H1 (cell line): ENCODE data around the gene CBX2. TPM values are rescaled to one million over a fixed set of nuclear protein-coding genes. Genes with fewer than 3 reads are reported as not detected.

Experiments used
- CTCF ChIA-PET: fragments of 300-600 bp; sonication (Branson Sonifier 250); formaldehyde crosslinking; loops from one replicate; lab custom pipeline; 2021; ENCODE audit not compliant: partially characterized antibody; lab: Charles Lee
- POLR2A ChIA-PET: fragments of 300-600 bp; sonication (Branson Sonifier 250); formaldehyde crosslinking; loops from one replicate; lab custom pipeline; 2021; ENCODE audit warnings: inconsistent platforms; ENCODE audit not compliant: partially characterized antibody; lab: Charles Lee
- DNase-seq, 2 experiments: peaks; one replicate each; pipeline versions ENCODE4 v3.0.0 to v3.0.0-alpha.2; 2010 to 2022; ENCODE audit warnings: low spot score in 2 of 2, low read depth in 1 of 2, mixed read lengths in 1 of 2
- FAIRE-seq: peaks from 2 replicates; lab custom pipeline; 2011; peaks lifted over from hg19 to GRCh38; lab: Jason Lieb, UNC
- H2AFZ ChIP-seq: 2 replicates; pipeline ENCODE4 v1.8.1; 2012; ENCODE audit warnings: low read length, inconsistent platforms
- H2AK5ac ChIP-seq: 2 replicates; pipeline ENCODE4 v1.6.1; 2013; ENCODE audit warnings: low read depth, low read length
- H2BK120ac ChIP-seq: replicated peaks from 2 replicates; pipeline ENCODE3; 2013; ENCODE audit warnings: low read depth, low read length, inconsistent platforms
- H2BK12ac ChIP-seq: 2 replicates; pipeline ENCODE4 v1.6.1; 2013; ENCODE audit warnings: low read depth, low read length
- H2BK15ac ChIP-seq: 2 replicates; pipeline ENCODE4 v1.6.1; 2013; ENCODE audit warnings: low read length
- H2BK20ac ChIP-seq: 2 replicates; pipeline ENCODE4 v1.6.1; 2013; ENCODE audit warnings: low read length
- H2BK5ac ChIP-seq: 2 replicates; pipeline ENCODE4 v1.6.1; 2013; ENCODE audit warnings: low read depth, low read length
- H3K14ac ChIP-seq: 2 replicates; pipeline ENCODE4 v1.6.1; 2013; ENCODE audit warnings: inconsistent platforms; ENCODE audit not compliant: insufficient read length
- H3K18ac ChIP-seq: 2 replicates; pipeline ENCODE4 v1.6.1; 2013; ENCODE audit warnings: low read length; ENCODE audit errors: extremely low read depth
- H3K23ac ChIP-seq: 2 replicates; pipeline ENCODE4 v1.6.1; 2013; ENCODE audit warnings: inconsistent platforms; ENCODE audit not compliant: insufficient read length
- H3K23me2 ChIP-seq: 2 replicates; pipeline ENCODE4 v1.6.1; 2013; ENCODE audit warnings: low read depth, low read length
- H3K27ac ChIP-seq: 2 replicates; pipeline ENCODE4 v1.6.1; 2011; ENCODE audit warnings: low read depth, low read length, inconsistent platforms
- H3K27me3 ChIP-seq, 4 experiments: replicated peaks in 1 of 4; 1 replicate in 1 of 4; 2 replicates in 3 of 4; pipeline versions ENCODE4 v1.6.1 to v1.8.1; 2011 to 2013; ENCODE audit warnings: low read length in 3 of 4, mild to moderate bottlenecking in 3 of 4, inconsistent platforms in 2 of 4, mixed read lengths in 2 of 4, moderate library complexity in 1 of 4; ENCODE audit not compliant: control insufficient read depth in 3 of 4, insufficient read depth in 3 of 4; ENCODE audit errors: extremely low read depth in 1 of 4
- H3K36me3 ChIP-seq, 4 experiments: 2 replicates each; pipeline versions ENCODE4 v1.6.1 to v1.8.1; 2011 to 2013; ENCODE audit warnings: mild to moderate bottlenecking in 4 of 4, low read length in 3 of 4, moderate library complexity in 2 of 4, control low read depth in 1 of 4, inconsistent platforms in 1 of 4; ENCODE audit not compliant: insufficient read depth in 4 of 4, control insufficient read depth in 2 of 4
- H3K4ac ChIP-seq: replicated peaks from 2 replicates; pipeline ENCODE3; 2013; ENCODE audit warnings: low read length, low read depth, mixed read lengths, inconsistent platforms; ENCODE audit not compliant: insufficient read length
- H3K4me1 ChIP-seq, 4 experiments: replicated peaks in 1 of 4; 1 replicate in 1 of 4; 2 replicates in 3 of 4; pipeline versions ENCODE4 v1.6.1 to v1.8.1; 2011 to 2013; ENCODE audit warnings: low read length in 3 of 4, inconsistent platforms in 2 of 4, mixed read lengths in 1 of 4; ENCODE audit not compliant: insufficient read depth in 4 of 4, control insufficient read depth in 3 of 4
- H3K4me2 ChIP-seq, 2 experiments: 2 replicates each; pipeline versions ENCODE4 v1.6.1 to v1.8.1; 2011 to 2013; ENCODE audit warnings: low read depth in 2 of 2, low read length in 2 of 2, control low read depth in 1 of 2, inconsistent platforms in 1 of 2, mild to moderate bottlenecking in 1 of 2; ENCODE audit not compliant: insufficient read depth in 1 of 2
- H3K4me3 ChIP-seq, 4 experiments: fragments of 200-600, 300-600 bp in 1 of 4; sonication (generic), shearing (Covaris generic), sonication (Bioruptor Twin) in 1 of 4; 2 replicates each; pipeline versions ENCODE4 v1.5.1 to v1.8.1; 2011 to 2016; ENCODE audit warnings: low read length in 4 of 4, low read depth in 3 of 4, control low read depth in 2 of 4, inconsistent platforms in 2 of 4, mild to moderate bottlenecking in 2 of 4, mixed read lengths in 1 of 4, moderate library complexity in 1 of 4; ENCODE audit not compliant: insufficient read depth in 2 of 4; ENCODE audit errors: extremely low read depth in 1 of 4
- H3K56ac ChIP-seq: replicated peaks from 2 replicates; pipeline ENCODE3; 2013; ENCODE audit warnings: low read depth, mild to moderate bottlenecking, mixed read lengths, low read length, inconsistent platforms; ENCODE audit not compliant: insufficient read length
- H3K79me1 ChIP-seq: 2 replicates; pipeline ENCODE4 v1.6.1; 2013; ENCODE audit warnings: low read depth, low read length, control low read depth
- H3K79me2 ChIP-seq, 2 experiments: 2 replicates each; pipeline versions ENCODE4 v1.6.1 to v1.8.1; 2012 to 2013; ENCODE audit warnings: low read length in 2 of 2, mild to moderate bottlenecking in 2 of 2, inconsistent platforms in 1 of 2; ENCODE audit not compliant: insufficient read depth in 2 of 2, control insufficient read depth in 1 of 2
- H3K9ac ChIP-seq, 4 experiments: replicated peaks in 1 of 4; 1 replicate in 1 of 4; 2 replicates in 3 of 4; pipeline versions ENCODE4 v1.6.1 to v1.8.1; 2011 to 2013; ENCODE audit warnings: low read depth in 3 of 4, low read length in 3 of 4, control low read depth in 2 of 4, mild to moderate bottlenecking in 2 of 4, moderate library complexity in 2 of 4, inconsistent platforms in 1 of 4; ENCODE audit errors: extremely low read depth in 1 of 4
- H3K9me3 ChIP-seq, 2 experiments: 2 replicates each; pipeline versions ENCODE4 v1.6.1 to v1.8.1; 2012 to 2013; ENCODE audit warnings: mild to moderate bottlenecking in 2 of 2, moderate library complexity in 2 of 2, control low read depth in 1 of 2, inconsistent platforms in 1 of 2, low read depth in 1 of 2, low read length in 1 of 2, mixed read lengths in 1 of 2; ENCODE audit not compliant: insufficient read depth in 2 of 2
- H4K20me1 ChIP-seq, 2 experiments: replicated peaks in 1 of 2; 2 replicates each; pipeline versions ENCODE3 to v1.8.1; 2011 to 2013; ENCODE audit warnings: inconsistent platforms in 2 of 2, low read length in 2 of 2, mild to moderate bottlenecking in 1 of 2; ENCODE audit not compliant: insufficient read depth in 2 of 2, control insufficient read depth in 1 of 2
- H4K5ac ChIP-seq: 2 replicates; pipeline ENCODE4 v1.6.1; 2013; ENCODE audit warnings: low read length, low read depth, mixed read lengths, inconsistent platforms; ENCODE audit not compliant: insufficient read length
- H4K8ac ChIP-seq: 2 replicates; pipeline ENCODE4 v1.8.0; 2013; ENCODE audit warnings: mild to moderate bottlenecking, moderate library complexity, low read length, inconsistent platforms; ENCODE audit not compliant: insufficient read depth; ENCODE audit errors: extremely low read depth
- H4K91ac ChIP-seq: replicated peaks from 2 replicates; pipeline ENCODE3; 2013; ENCODE audit warnings: low read length, mixed read lengths, inconsistent platforms; ENCODE audit not compliant: insufficient read length
- BRCA1 ChIP-seq: IDR thresholded peaks from 2 replicates; pipeline ENCODE4 v1.6.1; 2012; ENCODE audit warnings: low read depth, low read length, improper control_type of control experiment
- CBX5 ChIP-seq: fragments of 300-800, 300-1000 bp; sonication (generic); IDR thresholded peaks from 2 replicates; pipeline ENCODE4 v1.7.1; 2016; ENCODE audit warnings: antibody characterized with exemption, low read length, low read depth
- E2F6 ChIP-seq: IDR thresholded peaks from 2 replicates; pipeline ENCODE4 v1.6.1; 2012; ENCODE audit warnings: inconsistent platforms
- GTF2F1 ChIP-seq: IDR thresholded peaks from 2 replicates; pipeline ENCODE4 v1.6.1; 2012; ENCODE audit warnings: low read depth, low read length, improper control_type of control experiment, borderline replicate concordance
- HDAC6 ChIP-seq: IDR thresholded peaks from one replicate; pipeline ENCODE4 v1.7.1; 2012; ENCODE audit warnings: low read depth, mild to moderate bottlenecking, inconsistent platforms, low read length, moderate library complexity
- JUN ChIP-seq: IDR thresholded peaks from 2 replicates; pipeline ENCODE4 v1.6.1; 2011; ENCODE audit warnings: low read depth, mild to moderate bottlenecking, improper control_type of control experiment, low read length
- NRF1 ChIP-seq: IDR thresholded peaks from 2 replicates; pipeline ENCODE4 v1.6.1; 2011; ENCODE audit warnings: mild to moderate bottlenecking, low read depth, low read length, improper control_type of control experiment
- PHF8 ChIP-seq: fragments of 200-600 bp; sonication (generic); conservative IDR thresholded peaks from 2 replicates; pipeline ENCODE4 v1.7.1; 2012; ENCODE audit warnings: low read depth, mild to moderate bottlenecking, inconsistent platforms, low read length, moderate library complexity
- POLR2A ChIP-seq, 2 experiments: IDR thresholded peaks; 1 replicate in 1 of 2; 2 replicates in 1 of 2; pipeline ENCODE4 v1.6.1; 2011; ENCODE audit warnings: low read depth in 2 of 2, low read length in 2 of 2, mild to moderate bottlenecking in 2 of 2; ENCODE audit errors: control extremely low read depth in 1 of 2
- SAP30 ChIP-seq: fragments of 300-600 bp; sonication (generic); IDR thresholded peaks from 2 replicates; pipeline ENCODE4 v1.7.1; 2012; ENCODE audit warnings: low read length, moderate library complexity, mild to moderate bottlenecking, inconsistent platforms; ENCODE audit not compliant: insufficient read depth, insufficient replicate concordance
- USF2 ChIP-seq: IDR thresholded peaks from 2 replicates; pipeline ENCODE4 v1.6.1; 2011; ENCODE audit warnings: low read length, improper control_type of control experiment
- ZNF274 ChIP-seq: IDR thresholded peaks from 2 replicates; pipeline ENCODE4 v1.7.0; 2012; ENCODE audit warnings: low read length, borderline replicate concordance; ENCODE audit errors: extremely low read depth
- WGBS, 2 experiments: shearing (Covaris generic) in 1 of 2; methylation state at CpG; one replicate each; pipeline versions ENCODE4 v1.1.6 to v1.1.7; 2013 to 2015; ENCODE audit warnings: low lambda C conversion rate in 2 of 2, mixed read lengths in 2 of 2, inconsistent platforms in 1 of 2, low coverage in 1 of 2, missing lambda C conversion rate in 1 of 2; ENCODE audit not compliant: insufficient replicate concordance in 2 of 2, insufficient coverage in 1 of 2, insufficient read length in 1 of 2; ENCODE audit errors: extremely low coverage in 1 of 2, missing lambda C conversion rate in 1 of 2; 5-methylcytosine and 5-hydroxymethylcytosine counted together
- polyA plus RNA-seq, 7 experiments: library from polyadenylated mRNA; depleted of rRNA in 3 of 7; stranded (reverse) in 5 of 7; unstranded in 2 of 7; fragments of >200 nt in 5 of 7; fragments of 200-250 nt in 2 of 7; gene quantifications; 1 replicate in 5 of 7; 2 replicates in 1 of 7; 4 replicates in 1 of 7; pipeline versions ENCODE4 v1.2.1 to v1.2.3, GENCODE V29; 2011 to 2013; ENCODE audit warnings: missing spikeins in 2 of 7, mixed read lengths in 2 of 7
- total RNA-seq: library from RNA; stranded (reverse); fragmentation: NEBNext Ultra II Directional; extraction: Animal tissue kit (Norgen Biotek cat#: 25700); gene quantifications from 2 replicates; pipeline ENCODE4 v1.2.1, GENCODE V29; 2021

CBX2 gene
- total and polyA plus RNA-seq, 2 of the 8 experiments (the other 6 are each of a cell fraction or from before 2014, with no cell fraction given), result 64.3 to 83.9 TPM

GRCh38 chr17:79752175-79752574, 25.8 kb upstream of the CBX2 start:
- Histone ChIP-seq H2BK20ac (no peak overlapping the region), H3K79me2 (no peaks in the 10 kb centered on the region), H2BK5ac (no peak overlapping the region), H4K8ac (no peak overlapping the region), H3K27ac (no peak overlapping the region), H3K4ac (no peak overlapping the region), H3K18ac (no peak overlapping the region), H4K5ac (no peak overlapping the region), H2AFZ (no peak overlapping the region), H4K20me1 (peaks cover 0 to 4% of the 10 kb centered on the region in 2 experiments), H2BK120ac (no peak overlapping the region), H2AK5ac (no peak overlapping the region), H3K23me2 (peaks cover 11% of the 10 kb centered on the region; the same call in 1 of the 2 replicates), H4K91ac (no peak overlapping the region), H3K14ac (no peak overlapping the region), H3K4me3 (no peak overlapping the region), H3K56ac (no peak overlapping the region), H3K36me3 (0 out of 8 replicates have a peak, but pooled peaks cover 0 to 2% (median 0%) of the 10 kb centered on the region in 4 experiments), H3K4me1 (peaks cover 0 to 14% (median 7%) of the 10 kb centered on the region in 4 experiments; a peak in 6 of 7 replicates), H3K79me1 (no peaks in the 10 kb centered on the region), H3K9me3 (no peaks in the 10 kb centered on the region), H3K27me3 (peaks cover 19 to 29% (median 26%) of the 10 kb centered on the region in 4 experiments), H2BK12ac (no peak overlapping the region), H2BK15ac (no peak overlapping the region), H3K4me2 (no peak overlapping the region), H3K23ac (no peak overlapping the region), H3K9ac (no peak overlapping the region)
- WGBS, 2 experiments, result 92% methylated on average over 10 of the region's 13 CpGs; no CpG with 5 or more reads in 1 of the 2 experiments
- FAIRE-seq (no peak), DNase-seq (no peak)
- ChIA-PET POLR2A (interaction anchor here (0.9 to 2.7 kb wide), 3 partner anchors 25 to 34 kb away, joined by 3 to 7 read pairs (median 5); no protein-coding TSS in a partner anchor), CTCF (interaction anchor here (0.6 to 5.5 kb wide), 11 partner anchors 9 to 331 kb away, joined by 3 to 29 read pairs (median 4); no protein-coding TSS in a partner anchor)
- TF ChIP-seq SAP30, result no peak
- TF ChIP-seq JUN, result no peak
- TF ChIP-seq HDAC6, result no peak
- TF ChIP-seq USF2, result no peak
- TF ChIP-seq NRF1, result no peak
- no peak for TF ChIP-seq BRCA1
- TF ChIP-seq GTF2F1, result no peak
- TF ChIP-seq PHF8, result no peak
- TF ChIP-seq POLR2A (IDR thresholded peaks at IDR 0.05; ENCODE audit: control extremely low read depth in 1 of 2, low read depth in 2 of 2, low read length in 2 of 2), result no peak
- TF ChIP-seq CBX5, result no peak
- no peak for TF ChIP-seq E2F6
- no peak for TF ChIP-seq ZNF274
